Ascending aorta (tissue), 2 donors: Measurements from ENCODE around the gene TNFAIP2. TPM values are rescaled to one million over a fixed set of nuclear protein-coding genes. Genes with fewer than 3 reads are reported as not detected.

Source experiments
- DNase-seq, 2 donors: peaks; one replicate each; pipeline ENCODE4 v3.0.0-alpha.2; 2019; ENCODE audit warnings: low spot score in 2 of 2
- H3K27ac ChIP-seq, 2 donors: fragments of 200-600 bp; sonication (generic); one replicate each; pipeline ENCODE4 v1.5.1; 2016 to 2017; ENCODE audit warnings: mild to moderate bottlenecking in 1 of 2
- H3K27me3 ChIP-seq: fragments of 200-600 bp; sonication (generic); one replicate; pipeline ENCODE4 v1.5.1; 2017
- H3K36me3 ChIP-seq, 2 donors: fragments of 200-600 bp; sonication (generic); one replicate each; pipeline ENCODE4 v1.5.1; 2016
- H3K4me1 ChIP-seq, 2 donors: fragments of 200-600 bp; sonication (generic); one replicate each; pipeline ENCODE4 v1.5.1; 2016 to 2017; ENCODE audit warnings: mild to moderate bottlenecking in 1 of 2
- H3K4me3 ChIP-seq, 2 donors: fragments of 200-600 bp; sonication (generic); one replicate each; pipeline ENCODE4 v1.5.1; 2016 to 2017; ENCODE audit warnings: mild to moderate bottlenecking in 1 of 2
- H3K9me3 ChIP-seq, 2 donors: fragments of 200-600 bp; sonication (generic); one replicate each; pipeline ENCODE4 v1.5.1; 2016
- intact Hi-C: fragments of 100-400 bp; cut with DNase I; formaldehyde crosslinking; loops from one replicate; pipeline ENCODE4 v1.15.1; 2023
- total RNA-seq: library from RNA; depleted of rRNA; stranded (reverse); fragments of >200 nt; gene quantifications from one replicate; pipeline ENCODE4 v1.1.0, GENCODE V29; 2016
- TF ChIP-seq, protein P1 (sequence below), 3 experiments: fragments of 200-600 bp in 2 of 3; fragments of 450-650 bp in 1 of 3; sonication (generic) in 2 of 3; IDR thresholded peaks; one replicate each; pipeline ENCODE4 v1.5.1; 2016 to 2019; ENCODE audit warnings: antibody characterized with exemption in 3 of 3, mild to moderate bottlenecking in 1 of 3, moderate library complexity in 1 of 3

Gene TNFAIP2
- total RNA-seq, 1 donor from 2014 or later: 133 TPM

- H3K4me1 ChIP-seq: peaks cover 3 to 13% of the 10 kb centered on the region in 2 donors
- H3K27me3 ChIP-seq: peaks cover 28% of the 10 kb centered on the region
- no peak overlapping the region for H3K27ac ChIP-seq
- no peaks in the 10 kb centered on the region for H3K36me3 ChIP-seq
- TF ChIP-seq, protein P1, sequence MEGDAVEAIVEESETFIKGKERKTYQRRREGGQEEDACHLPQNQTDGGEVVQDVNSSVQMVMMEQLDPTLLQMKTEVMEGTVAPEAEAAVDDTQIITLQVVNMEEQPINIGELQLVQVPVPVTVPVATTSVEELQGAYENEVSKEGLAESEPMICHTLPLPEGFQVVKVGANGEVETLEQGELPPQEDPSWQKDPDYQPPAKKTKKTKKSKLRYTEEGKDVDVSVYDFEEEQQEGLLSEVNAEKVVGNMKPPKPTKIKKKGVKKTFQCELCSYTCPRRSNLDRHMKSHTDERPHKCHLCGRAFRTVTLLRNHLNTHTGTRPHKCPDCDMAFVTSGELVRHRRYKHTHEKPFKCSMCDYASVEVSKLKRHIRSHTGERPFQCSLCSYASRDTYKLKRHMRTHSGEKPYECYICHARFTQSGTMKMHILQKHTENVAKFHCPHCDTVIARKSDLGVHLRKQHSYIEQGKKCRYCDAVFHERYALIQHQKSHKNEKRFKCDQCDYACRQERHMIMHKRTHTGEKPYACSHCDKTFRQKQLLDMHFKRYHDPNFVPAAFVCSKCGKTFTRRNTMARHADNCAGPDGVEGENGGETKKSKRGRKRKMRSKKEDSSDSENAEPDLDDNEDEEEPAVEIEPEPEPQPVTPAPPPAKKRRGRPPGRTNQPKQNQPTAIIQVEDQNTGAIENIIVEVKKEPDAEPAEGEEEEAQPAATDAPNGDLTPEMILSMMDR (IDR thresholded peaks at IDR 0.05): no peak
- intact Hi-C loops: loop anchor here (10.0 kb wide), 1 partner anchor 407 kb away; no protein-coding TSS in a partner anchor
- no peak overlapping the region for H3K4me3 ChIP-seq
- H3K9me3 ChIP-seq: no peaks in the 10 kb centered on the region
- DNase-seq: no peak
Observed at GRCh38 chr14:103101257-103101962, 21.9 kb upstream of the TNFAIP2 start.

GRCh38 chr14:103101963-103102688 lies 21.1 kb upstream of the TNFAIP2 start:
- H3K4me3 ChIP-seq: peak overlapping the region; percentile 16 to 30
- DNase-seq: no peak
- H3K4me1 ChIP-seq: peaks cover 3 to 13% of the 10 kb centered on the region in 2 donors
- H3K27ac ChIP-seq: no peak overlapping the region
- no peaks in the 10 kb centered on the region for H3K36me3 ChIP-seq
- H3K27me3 ChIP-seq: peaks cover 28% of the 10 kb centered on the region
- no peaks in the 10 kb centered on the region for H3K9me3 ChIP-seq
- TF ChIP-seq, protein P1 (IDR thresholded peaks at IDR 0.05): no peak
- intact Hi-C loops: loop anchor here (10.0 kb wide), 1 partner anchor 407 kb away; no protein-coding TSS in a partner anchor

GRCh38 chr14:103102689-103103260 lies 20.5 kb upstream of the TNFAIP2 start:
- Histone ChIP-seq H3K4me3 (peak overlapping the region; percentile 16 to 30), H3K4me1 (peaks cover 3 to 13% of the 10 kb centered on the region in 2 donors), H3K27ac (no peak overlapping the region), H3K9me3 (no peaks in the 10 kb centered on the region), H3K36me3 (no peaks in the 10 kb centered on the region), H3K27me3 (peaks cover 28% of the 10 kb centered on the region)
- intact Hi-C loops: loop anchor here (10.0 kb wide), 1 partner anchor 408 kb away; no protein-coding TSS in a partner anchor
- TF ChIP-seq, protein P1 (IDR thresholded peaks at IDR 0.05): no peak
- no peak for DNase-seq

DNA sequence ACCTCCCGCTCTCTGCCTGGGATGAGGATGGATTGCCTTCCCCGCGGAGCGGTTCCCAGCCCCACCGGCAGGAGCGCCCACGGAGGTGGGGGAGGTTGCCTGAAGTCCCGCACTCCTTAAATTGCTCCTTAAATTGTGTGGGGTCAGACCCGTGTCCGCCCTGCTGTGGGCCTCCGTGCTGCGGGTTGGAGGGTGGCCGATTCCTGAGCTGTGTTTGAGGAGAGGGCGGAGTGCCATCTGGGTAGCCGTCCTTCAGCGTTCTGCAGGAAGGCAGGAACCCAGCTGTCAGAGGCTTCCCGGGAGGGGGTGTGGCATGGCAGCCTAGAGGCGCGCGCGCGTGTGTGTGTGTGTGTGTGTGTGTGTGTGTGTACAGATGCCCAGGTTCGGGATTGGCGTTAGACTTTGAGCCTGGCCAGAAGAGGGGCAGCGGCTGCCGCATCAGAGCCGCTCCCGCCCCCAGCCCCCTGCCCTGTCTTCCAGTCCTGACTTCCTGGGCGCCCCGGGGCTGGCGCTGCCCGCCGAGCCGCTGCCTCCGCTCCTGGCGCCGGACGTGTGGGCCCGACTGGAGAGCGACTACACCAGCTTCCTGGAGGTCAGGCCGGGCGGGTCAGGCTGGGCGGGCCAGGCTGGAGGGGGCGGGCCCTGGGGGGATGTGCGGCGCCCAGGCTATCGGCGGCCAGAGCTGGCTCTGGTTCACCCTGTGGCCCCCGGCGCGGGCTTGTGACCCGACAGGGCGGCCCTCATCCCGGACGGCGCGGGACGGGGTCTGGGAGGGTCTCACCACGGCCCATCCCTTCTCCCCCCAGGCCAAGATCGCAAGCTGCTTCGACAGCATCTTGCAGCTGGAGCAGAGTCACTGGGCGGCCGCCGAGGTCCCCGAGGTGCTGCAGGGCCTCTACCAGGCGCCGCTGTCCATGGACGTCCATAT lies 19.5 kb upstream of the TNFAIP2 start:
- Histone ChIP-seq H3K4me1 (peaks cover 3 to 13% of the 10 kb centered on the region in 2 donors), H3K36me3 (no peaks in the 10 kb centered on the region), H3K9me3 (no peaks in the 10 kb centered on the region), H3K27ac (no peak overlapping the region), H3K27me3 (peaks cover 28% of the 10 kb centered on the region), H3K4me3 (peak overlapping the region; percentile 36 to 47)
- intact Hi-C loops: loop anchor here (2.0 to 10.0 kb wide), 2 partner anchors 81 to 409 kb away; no protein-coding TSS in a partner anchor
- DNase-seq: no peak
- TF ChIP-seq, protein P1 (IDR thresholded peaks at IDR 0.05): peak in 1 of 3 experiments; percentile 5

- Histone ChIP-seq H3K36me3 (no peaks in the 10 kb centered on the region), H3K27me3 (peaks cover 28% of the 10 kb centered on the region), H3K27ac (no peak overlapping the region), H3K9me3 (no peaks in the 10 kb centered on the region), H3K4me1 (peaks cover 3 to 13% of the 10 kb centered on the region in 2 donors), H3K4me3 (peak overlapping the region in 1 of 2 donors; percentile 11)
- intact Hi-C loops: loop anchor here (2.0 to 10.0 kb wide), 2 partner anchors 80 to 410 kb away; no protein-coding TSS in a partner anchor
- TF ChIP-seq, protein P1 (IDR thresholded peaks at IDR 0.05): no peak
- no peak for DNase-seq
Observed at GRCh38 chr14:103104389-103104653, 18.9 kb upstream of the TNFAIP2 start.
